Measurements from ENCODE around the gene ABCG1. TPM values are rescaled to one million over a fixed set of nuclear protein-coding genes. Genes with fewer than 3 reads are reported as not detected.

The ABCG1 gene
- total and polyA plus RNA-seq, 2 donors (not counting 1 experiment from before 2014, with no cell fraction given), result under 0.01 to 0.12 TPM

- H3K79me2 ChIP-seq (ENCODE audit: control insufficient read depth, insufficient read depth, low read length), result no peaks in the 10 kb centered on the region
- H3K27me3 ChIP-seq (ENCODE audit: control insufficient read depth, insufficient read depth, low read length), result no peaks in the 10 kb centered on the region
- no peak overlapping the region for H3K4me2 ChIP-seq (ENCODE audit: extremely low read depth, insufficient read depth, low read length)
- no peaks in the 10 kb centered on the region for H3K9me3 ChIP-seq (ENCODE audit: control insufficient read depth, insufficient read depth, low read depth, low read length)
- TF ChIP-seq CTCF (conservative IDR thresholded peaks at IDR 0.05 in 1 of 2, IDR thresholded peaks at IDR 0.05 in 1 of 2; ENCODE audit: low read depth in 1 of 2, low read length in 2 of 2) (no peak), EZH2 (IDR thresholded peaks at IDR 0.05; ENCODE audit: low read length, missing control alignments) (no peak)
- H3K36me3 ChIP-seq (ENCODE audit: control insufficient read depth, insufficient read depth, low read length), result no peaks in the 10 kb centered on the region
- no peaks in the 10 kb centered on the region for H3K4me1 ChIP-seq (ENCODE audit: control insufficient read depth, extremely low read depth, insufficient read depth, low read length)
- H2AFZ ChIP-seq (ENCODE audit: low read length), result no peak overlapping the region
- no peak for DNase-seq (ENCODE audit: low read depth in 2 of 2)
- H4K20me1 ChIP-seq (ENCODE audit: control insufficient read depth, extremely low read depth, insufficient read depth, low read length), result no peaks in the 10 kb centered on the region
- no peak overlapping the region for H3K4me3 ChIP-seq (replicated peaks in 1 of 4; ENCODE audit: control extremely low read depth in 1 of 4, insufficient read depth in 1 of 4, low read depth in 3 of 4, low read length in 4 of 4)
- H3K27ac ChIP-seq (ENCODE audit: insufficient read depth, low read length), result no peak overlapping the region
- no peak overlapping the region for H3K9ac ChIP-seq (ENCODE audit: insufficient read depth, low read length)
Observed at GRCh38 chr21:42311160-42311559, 92.2 kb downstream of the ABCG1 start.

GRCh38 chr21:42311816-42312625 lies 93.1 kb downstream of the ABCG1 start:
- no peak overlapping the region for H2AFZ ChIP-seq (ENCODE audit: low read length)
- no peaks in the 10 kb centered on the region for H3K4me1 ChIP-seq (ENCODE audit: control insufficient read depth, extremely low read depth, insufficient read depth, low read length)
- H3K9ac ChIP-seq (ENCODE audit: insufficient read depth, low read length), result no peak overlapping the region
- H4K20me1 ChIP-seq (ENCODE audit: control insufficient read depth, extremely low read depth, insufficient read depth, low read length), result no peaks in the 10 kb centered on the region
- H3K79me2 ChIP-seq (ENCODE audit: control insufficient read depth, insufficient read depth, low read length), result no peaks in the 10 kb centered on the region
- H3K4me2 ChIP-seq (ENCODE audit: extremely low read depth, insufficient read depth, low read length), result no peak overlapping the region
- TF ChIP-seq CTCF (conservative IDR thresholded peaks at IDR 0.05 in 1 of 2, IDR thresholded peaks at IDR 0.05 in 1 of 2; ENCODE audit: low read depth in 1 of 2, low read length in 2 of 2), result no peak
- no peak for TF ChIP-seq EZH2 (IDR thresholded peaks at IDR 0.05; ENCODE audit: low read length, missing control alignments)
- H3K27me3 ChIP-seq (ENCODE audit: control insufficient read depth, insufficient read depth, low read length), result no peaks in the 10 kb centered on the region
- DNase-seq (ENCODE audit: low read depth in 2 of 2), result no peak
- no peaks in the 10 kb centered on the region for H3K9me3 ChIP-seq (ENCODE audit: control insufficient read depth, insufficient read depth, low read depth, low read length)
- H3K27ac ChIP-seq (ENCODE audit: insufficient read depth, low read length), result no peak overlapping the region
- no peak overlapping the region for H3K4me3 ChIP-seq (replicated peaks in 1 of 4; ENCODE audit: control extremely low read depth in 1 of 4, insufficient read depth in 1 of 4, low read depth in 3 of 4, low read length in 4 of 4)
- H3K36me3 ChIP-seq (ENCODE audit: control insufficient read depth, insufficient read depth, low read length), result no peaks in the 10 kb centered on the region

GRCh38 chr21:42312626-42313104 lies 93.7 kb downstream of the ABCG1 start:
- no peaks in the 10 kb centered on the region for H3K4me1 ChIP-seq (ENCODE audit: control insufficient read depth, extremely low read depth, insufficient read depth, low read length)
- H4K20me1 ChIP-seq (ENCODE audit: control insufficient read depth, extremely low read depth, insufficient read depth, low read length), result no peaks in the 10 kb centered on the region
- no peaks in the 10 kb centered on the region for H3K79me2 ChIP-seq (ENCODE audit: control insufficient read depth, insufficient read depth, low read length)
- H3K36me3 ChIP-seq (ENCODE audit: control insufficient read depth, insufficient read depth, low read length), result no peaks in the 10 kb centered on the region
- no peak overlapping the region for H3K27ac ChIP-seq (ENCODE audit: insufficient read depth, low read length)
- no peak for DNase-seq (ENCODE audit: low read depth in 2 of 2)
- no peak overlapping the region for H3K4me3 ChIP-seq (replicated peaks in 1 of 4; ENCODE audit: control extremely low read depth in 1 of 4, insufficient read depth in 1 of 4, low read depth in 3 of 4, low read length in 4 of 4)
- H3K9me3 ChIP-seq (ENCODE audit: control insufficient read depth, insufficient read depth, low read depth, low read length), result no peaks in the 10 kb centered on the region
- H2AFZ ChIP-seq (ENCODE audit: low read length), result no peak overlapping the region
- H3K27me3 ChIP-seq (ENCODE audit: control insufficient read depth, insufficient read depth, low read length), result no peaks in the 10 kb centered on the region
- H3K4me2 ChIP-seq (ENCODE audit: extremely low read depth, insufficient read depth, low read length), result no peak overlapping the region
- H3K9ac ChIP-seq (ENCODE audit: insufficient read depth, low read length), result no peak overlapping the region
- TF ChIP-seq EZH2 (IDR thresholded peaks at IDR 0.05; ENCODE audit: low read length, missing control alignments) (no peak), CTCF (conservative IDR thresholded peaks at IDR 0.05 in 1 of 2, IDR thresholded peaks at IDR 0.05 in 1 of 2; ENCODE audit: low read depth in 1 of 2, low read length in 2 of 2) (no peak)
